HG02884 (cell line): ENCODE results near the gene C22orf31.

Source experiments
- ATAC-seq: cut with Tn5 transposase; IDR thresholded peaks from one replicate; pipeline ENCODE4 v1.9.1; 2021; ENCODE audit warnings: mild to moderate bottlenecking, moderate library complexity; ENCODE audit not compliant: unreplicated experiment

Gene C22orf31

GRCh38 chr22:29030016-29030617 is 31.5 kb downstream of the C22orf31 start:
- no peak for ATAC-seq

- ATAC-seq: no peak
Observed at GRCh38 chr22:29029202-29030000, 32.2 kb downstream of the C22orf31 start.

DNA sequence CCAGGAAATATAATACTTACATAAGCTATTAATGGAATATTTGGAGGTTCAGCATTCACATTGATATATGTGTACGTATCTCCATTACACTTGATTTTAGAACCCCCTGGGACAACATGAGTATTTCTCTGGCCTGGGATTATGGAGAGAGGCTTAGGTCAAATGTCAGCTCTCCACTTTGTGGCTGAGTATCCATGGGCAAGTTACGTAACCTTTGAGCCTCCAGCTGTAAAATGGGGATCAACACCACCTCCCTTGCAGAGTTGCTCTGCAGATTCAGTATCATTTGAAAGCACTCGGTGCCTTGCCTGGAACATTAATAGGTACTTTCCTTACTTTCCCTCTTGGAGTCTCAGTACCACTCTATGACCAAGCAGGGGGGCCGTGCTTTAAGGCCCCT is 33.2 kb downstream of the C22orf31 start:
- ATAC-seq: no peak

GRCh38 chr22:29026579-29026978 is 35.1 kb downstream of the C22orf31 start:
- ATAC-seq: no peak

- ATAC-seq: no peak
Observed at GRCh38 chr22:29023172-29023796, 38.3 kb downstream of the C22orf31 start.

- no peak for ATAC-seq
Observed at GRCh38 chr22:29022101-29022817, 39.4 kb downstream of the C22orf31 start.

- no peak for ATAC-seq
Observed at GRCh38 chr22:29018293-29019189, 43.1 kb downstream of the C22orf31 start.

- no peak for ATAC-seq
Observed at GRCh38 chr22:29016067-29016938, 45.3 kb downstream of the C22orf31 start.

DNA sequence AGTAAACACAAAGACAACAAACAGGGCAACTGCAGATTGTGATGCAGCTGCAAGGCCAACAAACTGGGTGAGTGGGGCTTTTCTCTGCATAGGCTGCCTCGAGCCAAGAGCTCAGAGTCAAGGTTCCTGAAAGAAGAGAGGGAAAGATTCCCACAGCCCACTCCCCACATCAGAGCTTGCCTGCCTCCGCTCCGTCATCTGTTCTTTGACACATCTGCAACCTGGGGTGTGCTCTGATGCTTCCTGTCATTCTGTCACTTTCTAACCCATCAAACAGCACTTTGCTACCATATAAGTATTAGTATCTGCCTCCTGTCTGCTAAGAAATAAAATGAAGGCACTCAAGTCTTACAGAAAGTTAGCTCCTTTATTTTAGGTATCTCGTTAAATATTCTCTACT is 46.9 kb downstream of the C22orf31 start:
- ATAC-seq: no peak

DNA sequence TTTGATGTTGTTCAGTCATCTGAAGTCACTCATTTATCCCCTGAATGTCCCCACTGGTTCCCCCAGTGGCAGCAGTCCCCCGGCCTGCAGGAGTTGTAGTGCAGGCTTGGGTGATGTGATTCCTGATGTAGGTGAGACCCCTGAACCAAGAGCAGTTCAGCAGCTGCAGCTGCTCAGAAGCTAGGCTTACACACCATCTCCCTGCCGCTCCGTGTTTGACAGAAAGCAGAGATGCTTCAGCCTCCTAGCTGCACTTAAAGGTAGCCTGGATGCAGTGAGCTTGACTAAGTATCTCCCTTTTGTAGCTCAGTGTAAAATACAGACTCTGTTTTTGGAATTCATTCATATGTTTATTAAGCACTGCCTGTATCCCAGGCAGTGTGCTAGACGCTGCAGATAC is 47.3 kb downstream of the C22orf31 start:
- ATAC-seq: no peak

DNA sequence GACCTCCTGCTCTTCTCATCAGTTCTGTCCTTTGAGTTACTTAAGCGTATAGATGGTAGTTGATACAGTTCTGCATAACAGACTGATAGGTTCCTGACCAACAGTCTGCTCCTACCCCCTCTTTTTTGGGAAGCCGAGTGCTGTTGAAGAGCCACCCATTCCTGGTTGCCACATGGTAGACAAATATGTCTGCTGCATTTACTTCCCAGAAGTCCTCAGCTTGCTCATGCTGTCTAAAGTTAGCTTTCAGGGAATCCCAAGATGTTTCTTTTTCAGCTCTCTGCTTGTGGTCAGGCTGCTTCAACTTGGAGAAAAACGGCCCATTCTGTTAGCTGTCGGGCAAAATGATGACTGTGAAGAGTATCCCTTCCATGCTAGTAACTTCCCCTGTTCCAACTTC is 48.7 kb downstream of the C22orf31 start:
- ATAC-seq: no peak

DNA sequence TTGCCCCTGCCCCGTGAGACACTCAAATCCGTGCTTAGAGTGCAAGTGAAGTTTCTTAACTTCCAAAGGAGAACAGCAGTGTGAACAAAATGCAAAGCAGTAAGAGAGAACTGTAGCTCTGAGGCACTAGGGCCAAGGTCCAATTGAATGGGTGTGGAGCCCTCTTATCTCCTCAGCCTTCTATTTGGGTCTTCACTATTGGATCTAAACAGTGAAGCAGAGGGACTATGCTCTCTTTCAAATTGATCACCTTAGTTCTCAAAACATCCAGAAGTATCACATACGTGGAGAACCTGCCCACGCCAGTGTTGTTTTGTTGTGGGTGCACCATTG is 49.6 kb downstream of the C22orf31 start:
- ATAC-seq: no peak

- no peak for ATAC-seq
Observed at GRCh38 chr22:29011240-29012100, 50.2 kb downstream of the C22orf31 start.

- no peak for ATAC-seq
Observed at GRCh38 chr22:29009148-29009547, 52.5 kb downstream of the C22orf31 start.
